A549 (cell line): ENCODE measurements around the gene SLC25A41. TPM values are rescaled to one million over a fixed set of nuclear protein-coding genes. Genes with fewer than 3 reads are reported as not detected.

Experiments used
- ATAC-seq, 2 experiments: fragments of 200-7000 bp in 1 of 2; fragments of >200 bp in 1 of 2; cut with Nextera tagmentation in 1 of 2; cut with Tn5 transposase in 1 of 2; 3 replicates each; pipeline versions ENCODE4 v1.8.0 to v1.9.1; 2018 to 2020; ENCODE audit warnings: mild to moderate bottlenecking in 1 of 2, moderate library complexity in 1 of 2
- CTCF ChIA-PET: fragments of 300-600 bp; sonication (Branson Sonifier 250); formaldehyde crosslinking; extraction: SDS; loops from one replicate; lab custom pipeline; 2021; ENCODE audit warnings: antibody characterized with exemption, inconsistent platforms; lab: Yijun Ruan, JAX
- POLR2A ChIA-PET: fragments of 350-600 bp; formaldehyde crosslinking; extraction: SDS; loops from one replicate; lab custom pipeline; 2021; ENCODE audit warnings: antibody characterized with exemption, inconsistent platforms; lab: Yijun Ruan, JAX
- DNase-seq, 2 experiments: peaks; one replicate each; pipeline versions ENCODE4 v3.0.0 to v3.0.0-alpha.2; 2011 to 2016; ENCODE audit warnings: low read depth in 1 of 2, low spot score in 1 of 2
- FAIRE-seq: peaks from 2 replicates; lab custom pipeline; 2011; peaks lifted over from hg19 to GRCh38; lab: Jason Lieb, UNC
- H3K27ac ChIP-seq, 2 experiments: fragments of >200 bp; sonication (Bioruptor Twin); formaldehyde crosslinking; 3 replicates each; pipeline ENCODE4 v1.5.1; 2016 to 2017
- H3K4me1 ChIP-seq: fragments of >200 bp; sonication (Bioruptor Twin); formaldehyde crosslinking; 3 replicates; pipeline ENCODE4 v1.6.1; 2016
- H3K4me2 ChIP-seq: fragments of >200 bp; sonication (Bioruptor Twin); formaldehyde crosslinking; 3 replicates; pipeline ENCODE4 v1.6.1; 2016
- H3K4me3 ChIP-seq: fragments of >200 bp; sonication (Bioruptor Twin); formaldehyde crosslinking; 3 replicates; pipeline ENCODE4 v1.5.1; 2016
- H3K9me3 ChIP-seq: fragments of >200 bp; sonication (Bioruptor Twin); formaldehyde crosslinking; 3 replicates; pipeline ENCODE4 v1.6.1; 2016
- BHLHE40 ChIP-seq: IDR thresholded peaks from 2 replicates; pipeline ENCODE4 v1.6.1; 2012; ENCODE audit warnings: low read depth, low read length, inconsistent platforms
- CBX8 ChIP-seq: fragments of 200-600 bp; sonication (generic); IDR thresholded peaks from 2 replicates; pipeline ENCODE4 v1.6.1; 2016
- CHD4 ChIP-seq: fragments of 200-600 bp; sonication (generic); IDR thresholded peaks from 2 replicates; pipeline ENCODE4 v1.6.1; 2016; ENCODE audit warnings: antibody characterized with exemption, mild to moderate bottlenecking, borderline replicate concordance
- EHF ChIP-seq: fragments of 250-450 bp; sonication (Bioruptor Pico); IDR thresholded peaks from 2 replicates; pipeline ENCODE4 v1.5.0; 2020; ENCODE audit warnings: mild to moderate bottlenecking
- EHMT2 ChIP-seq: fragments of 200-600 bp; sonication (generic); IDR thresholded peaks from 2 replicates; pipeline ENCODE4 v1.6.1; 2016; ENCODE audit warnings: antibody characterized with exemption, low read depth, mild to moderate bottlenecking, moderate library complexity
- ESRRA ChIP-seq: fragments of 150-350 bp; IDR thresholded peaks from 2 replicates; pipeline ENCODE4 v1.6.1; 2014; ENCODE audit warnings: mild to moderate bottlenecking, low read length, borderline replicate concordance
- FOSB ChIP-seq: fragments of 250-450 bp; sonication (Bioruptor Pico); IDR thresholded peaks from 2 replicates; pipeline ENCODE4 v1.5.0; 2020; ENCODE audit warnings: mild to moderate bottlenecking, moderate library complexity
- FOSL2 ChIP-seq, 2 experiments: fragments of 450-650 bp in 1 of 2; fragments of >200 bp in 1 of 2; sonication (Bioruptor Twin) in 1 of 2; formaldehyde crosslinking; IDR thresholded peaks; 2 replicates each; pipeline versions ENCODE4 v1.5.0 to v1.6.1; 2016 to 2020; ENCODE audit warnings: mild to moderate bottlenecking in 1 of 2, moderate library complexity in 1 of 2
- GATA3 ChIP-seq: IDR thresholded peaks from 2 replicates; pipeline ENCODE4 v1.6.1; 2012; ENCODE audit warnings: borderline replicate concordance
- HEYL ChIP-seq: fragments of 250-450 bp; sonication (Bioruptor Pico); IDR thresholded peaks from 2 replicates; pipeline ENCODE4 v1.8.0; 2021; ENCODE audit warnings: mild to moderate bottlenecking, moderate library complexity
- HOXA7 ChIP-seq: fragments of 250-450 bp; sonication (Bioruptor Pico); IDR thresholded peaks from 2 replicates; pipeline ENCODE4 v1.5.0; 2020; ENCODE audit warnings: mild to moderate bottlenecking, moderate library complexity
- HOXB13 ChIP-seq: fragments of 250-450 bp; sonication (Bioruptor Pico); IDR thresholded peaks from 2 replicates; pipeline ENCODE4 v1.5.0; 2020; ENCODE audit warnings: low read depth, mild to moderate bottlenecking, moderate library complexity
- HOXB5 ChIP-seq: fragments of 250-450 bp; sonication (Bioruptor Pico); IDR thresholded peaks from 2 replicates; pipeline ENCODE4 v1.5.0; 2020; ENCODE audit warnings: mild to moderate bottlenecking, moderate library complexity
- KDM1A ChIP-seq: fragments of 200-600 bp; sonication (generic); IDR thresholded peaks from 2 replicates; pipeline ENCODE4 v1.6.1; 2016; ENCODE audit warnings: low read depth, mild to moderate bottlenecking
- KDM5A ChIP-seq: fragments of 200-600 bp; sonication (generic); IDR thresholded peaks from 2 replicates; pipeline ENCODE4 v1.6.1; 2016; ENCODE audit warnings: antibody characterized with exemption, mild to moderate bottlenecking
- MYC ChIP-seq: IDR thresholded peaks from 2 replicates; pipeline ENCODE4 v1.6.1; 2012; ENCODE audit warnings: mild to moderate bottlenecking, inconsistent platforms, low read length, improper control_type of control experiment, borderline replicate concordance
- NFE2L2 ChIP-seq: fragments of 150-350 bp; conservative IDR thresholded peaks from 2 replicates; pipeline ENCODE4 v1.6.1; 2014; ENCODE audit warnings: low read length
- NPAS2 ChIP-seq: fragments of 250-450 bp; sonication (Bioruptor Pico); IDR thresholded peaks from 2 replicates; pipeline ENCODE4 v1.8.0; 2022; ENCODE audit warnings: mild to moderate bottlenecking, moderate library complexity, borderline replicate concordance
- PHF8 ChIP-seq: fragments of 200-600 bp; sonication (generic); IDR thresholded peaks from 2 replicates; pipeline ENCODE4 v1.6.1; 2016; ENCODE audit warnings: low read depth, mild to moderate bottlenecking, antibody characterized with exemption, moderate library complexity, borderline replicate concordance
- RARB ChIP-seq: fragments of 250-450 bp; sonication (Bioruptor Pico); IDR thresholded peaks from 2 replicates; pipeline ENCODE4 v1.8.0; 2021; ENCODE audit warnings: mild to moderate bottlenecking, moderate library complexity
- RFX5 ChIP-seq: fragments of 450-650 bp; IDR thresholded peaks from 2 replicates; pipeline ENCODE4 v1.7.1; 2014; ENCODE audit warnings: antibody characterized with exemption, mild to moderate bottlenecking, moderate library complexity
- RNF2 ChIP-seq: fragments of 200-600 bp; sonication (generic); IDR thresholded peaks from 2 replicates; pipeline ENCODE4 v1.6.1; 2016; ENCODE audit warnings: low read depth, mild to moderate bottlenecking, antibody characterized with exemption, moderate library complexity, borderline replicate concordance
- TFCP2L1 ChIP-seq: fragments of 250-450 bp; sonication (Bioruptor Pico); IDR thresholded peaks from 2 replicates; pipeline ENCODE4 v1.5.0; 2021; ENCODE audit warnings: mild to moderate bottlenecking
- ZFP36 ChIP-seq: fragments of 450-650 bp; IDR thresholded peaks from 2 replicates; pipeline ENCODE4 v1.6.1; 2014; ENCODE audit warnings: borderline replicate concordance; ENCODE audit not compliant: partially characterized antibody
- ZSCAN20 ChIP-seq: fragments of 250-450 bp; sonication (Bioruptor Pico); IDR thresholded peaks from 2 replicates; pipeline ENCODE4 v1.8.0; 2022; ENCODE audit warnings: mild to moderate bottlenecking, moderate library complexity
- WGBS: methylation state at CpG from one replicate; pipeline ENCODE4 v1.1.6; 2017; ENCODE audit errors: missing lambda C conversion rate; 5-methylcytosine and 5-hydroxymethylcytosine counted together
- polyA plus RNA-seq, 4 experiments: library from polyadenylated mRNA; depleted of rRNA in 3 of 4; stranded (reverse); fragments of >200 nt; fragmentation: RNase III in 1 of 4; extraction: RNeasy Plus Mini Kit Qiagen cat#74134 plus additional on column Dnase treatment in 1 of 4; gene quantifications; 2 replicates in 3 of 4; 3 replicates in 1 of 4; pipeline ENCODE4 v1.2.3, GENCODE V29; 2011 to 2017
- TF ChIP-seq, protein P1 (sequence below): fragments of 250-450 bp; sonication (Bioruptor Pico); IDR thresholded peaks from 2 replicates; pipeline ENCODE4 v1.5.0; 2021; ENCODE audit warnings: mild to moderate bottlenecking, moderate library complexity, borderline replicate concordance
- TF ChIP-seq, protein P2 (sequence below): IDR thresholded peaks from 2 replicates; pipeline ENCODE4 v1.6.1; 2012
- TF ChIP-seq, protein P3 (sequence below): IDR thresholded peaks from 2 replicates; pipeline ENCODE4 v1.6.1; 2012

SLC25A41 gene
- polyA plus RNA-seq, 2 of the 4 experiments (the other 2 are of a cell fraction): 0.09 to 0.26 TPM

DNA sequence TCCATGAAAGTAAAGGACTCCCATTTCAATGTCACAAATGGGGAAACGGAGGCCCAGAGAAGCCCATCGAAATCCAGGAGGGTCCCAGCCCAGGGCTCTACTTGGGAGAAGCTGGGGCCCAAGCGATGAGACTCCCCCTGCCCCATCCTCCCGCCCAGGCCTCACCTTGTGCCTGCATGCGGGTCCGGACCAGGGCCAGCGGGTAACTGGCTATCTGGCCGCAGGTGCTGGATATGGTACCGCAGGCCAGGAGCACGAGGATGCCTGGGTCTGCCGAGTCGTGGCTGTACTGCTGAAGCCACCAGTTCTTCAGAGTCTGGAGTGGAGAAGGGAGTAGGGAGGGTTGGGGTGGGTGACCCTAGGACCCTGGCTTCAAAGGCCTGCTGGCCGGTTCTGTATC lies 10.4 kb upstream of the SLC25A41 start:
- FAIRE-seq (no peak), ATAC-seq (no peak), DNase-seq (no peak)
- 85% methylated on average over 13 of the region's 13 CpGs for WGBS
- Histone ChIP-seq H3K27ac (no peak overlapping the region), H3K9me3 (no peaks in the 10 kb centered on the region), H3K4me2 (no peak overlapping the region), H3K4me3 (no peak overlapping the region), H3K4me1 (no peaks in the 10 kb centered on the region)
- CTCF ChIA-PET: no interaction called here
- POLR2A ChIA-PET: no interaction called here
- no peak for TF ChIP-seq RARB (CRISPR knock-in tag)
- no peak for TF ChIP-seq HOXA7 (CRISPR knock-in tag)
- no peak for TF ChIP-seq HOXB5 (CRISPR knock-in tag)
- no peak for TF ChIP-seq BHLHE40
- TF ChIP-seq GATA3: no peak
- TF ChIP-seq NPAS2 (CRISPR knock-in tag): no peak
- TF ChIP-seq CBX8: no peak
- no peak for TF ChIP-seq MYC
- TF ChIP-seq HOXB13 (CRISPR knock-in tag): no peak
- TF ChIP-seq KDM1A: no peak
- no peak for TF ChIP-seq TFCP2L1 (CRISPR knock-in tag)
- no peak for TF ChIP-seq HEYL (CRISPR knock-in tag)
- no peak for TF ChIP-seq NFE2L2
- no peak for TF ChIP-seq PHF8

DNA sequence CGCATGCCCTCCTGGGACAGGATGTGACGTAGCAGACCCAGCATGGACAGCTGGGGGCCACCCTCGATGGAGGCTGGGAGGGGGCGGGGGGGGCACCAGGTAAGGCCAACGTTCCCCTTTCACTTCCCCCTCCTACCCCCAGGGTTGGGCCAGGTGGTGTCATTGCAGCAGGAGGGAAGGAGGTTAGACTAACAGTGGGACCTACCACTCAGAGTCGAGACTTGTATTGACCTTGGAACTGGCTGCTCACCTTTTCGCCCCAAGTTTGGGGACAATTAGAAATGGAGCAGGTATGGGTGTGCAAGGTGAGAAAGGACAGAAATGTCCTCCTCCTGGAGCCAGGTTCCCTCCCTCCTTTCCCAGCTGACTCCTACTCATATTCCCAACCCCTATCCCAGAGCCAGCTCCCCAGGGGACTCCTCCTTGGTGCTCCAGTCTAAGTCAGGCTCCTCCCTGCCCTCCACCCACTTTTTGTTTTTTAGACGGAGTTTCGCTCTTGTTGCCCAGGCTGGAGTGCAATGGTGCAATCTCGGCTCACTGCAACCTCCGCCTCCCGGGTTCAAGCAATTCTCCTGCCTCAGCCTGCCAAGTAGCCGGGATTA lies 8.6 kb upstream of the SLC25A41 start:
- CTCF ChIA-PET: interaction anchor here (1.4 kb wide), 1 partner anchor 316 kb away, joined by 3 read pairs; no protein-coding TSS in a partner anchor
- H3K9me3 ChIP-seq: no peaks in the 10 kb centered on the region
- WGBS: 86% methylated on average over 8 of the region's 13 CpGs
- DNase-seq (no peak), ATAC-seq (no peak), FAIRE-seq (no peak)
- POLR2A ChIA-PET: no interaction called here
- H3K27ac ChIP-seq: no peak overlapping the region
- TF ChIP-seq EHMT2 (no peak), FOSB (CRISPR knock-in tag) (no peak), RNF2 (no peak), ZSCAN20 (no peak), EHF (no peak), NPAS2 (CRISPR knock-in tag) (no peak), HOXB13 (CRISPR knock-in tag) (no peak), RFX5 (no peak), FOSL2 (IDR thresholded peaks at IDR 0.05) (no peak), FOSL2 (CRISPR knock-in tag; IDR thresholded peaks at IDR 0.05) (no peak), BHLHE40 (no peak), ESRRA (no peak), CHD4 (no peak), PHF8 (no peak), ZFP36 (no peak), KDM5A (no peak)
- TF ChIP-seq, protein P1, sequence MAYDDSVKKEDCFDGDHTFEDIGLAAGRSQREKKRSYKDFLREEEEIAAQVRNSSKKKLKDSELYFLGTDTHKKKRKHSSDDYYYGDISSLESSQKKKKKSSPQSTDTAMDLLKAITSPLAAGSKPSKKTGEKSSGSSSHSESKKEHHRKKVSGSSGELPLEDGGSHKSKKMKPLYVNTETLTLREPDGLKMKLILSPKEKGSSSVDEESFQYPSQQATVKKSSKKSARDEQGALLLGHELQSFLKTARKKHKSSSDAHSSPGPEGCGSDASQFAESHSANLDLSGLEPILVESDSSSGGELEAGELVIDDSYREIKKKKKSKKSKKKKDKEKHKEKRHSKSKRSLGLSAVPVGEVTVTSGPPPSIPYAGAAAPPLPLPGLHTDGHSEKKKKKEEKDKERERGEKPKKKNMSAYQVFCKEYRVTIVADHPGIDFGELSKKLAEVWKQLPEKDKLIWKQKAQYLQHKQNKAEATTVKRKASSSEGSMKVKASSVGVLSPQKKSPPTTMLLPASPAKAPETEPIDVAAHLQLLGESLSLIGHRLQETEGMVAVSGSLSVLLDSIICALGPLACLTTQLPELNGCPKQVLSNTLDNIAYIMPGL (CRISPR knock-in tag): no peak
- TF ChIP-seq, protein P2, sequence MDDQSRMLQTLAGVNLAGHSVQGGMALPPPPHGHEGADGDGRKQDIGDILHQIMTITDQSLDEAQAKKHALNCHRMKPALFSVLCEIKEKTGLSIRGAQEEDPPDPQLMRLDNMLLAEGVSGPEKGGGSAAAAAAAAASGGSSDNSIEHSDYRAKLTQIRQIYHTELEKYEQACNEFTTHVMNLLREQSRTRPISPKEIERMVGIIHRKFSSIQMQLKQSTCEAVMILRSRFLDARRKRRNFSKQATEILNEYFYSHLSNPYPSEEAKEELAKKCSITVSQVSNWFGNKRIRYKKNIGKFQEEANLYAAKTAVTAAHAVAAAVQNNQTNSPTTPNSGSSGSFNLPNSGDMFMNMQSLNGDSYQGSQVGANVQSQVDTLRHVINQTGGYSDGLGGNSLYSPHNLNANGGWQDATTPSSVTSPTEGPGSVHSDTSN: no peak
- TF ChIP-seq, protein P3, sequence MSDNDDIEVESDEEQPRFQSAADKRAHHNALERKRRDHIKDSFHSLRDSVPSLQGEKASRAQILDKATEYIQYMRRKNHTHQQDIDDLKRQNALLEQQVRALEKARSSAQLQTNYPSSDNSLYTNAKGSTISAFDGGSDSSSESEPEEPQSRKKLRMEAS: no peak
- H3K4me1 ChIP-seq: no peaks in the 10 kb centered on the region
- H3K4me3 ChIP-seq: no peak overlapping the region
- no peak overlapping the region for H3K4me2 ChIP-seq
